ENCODE results near the gene DCUN1D2. TPM values are rescaled to one million over a fixed set of nuclear protein-coding genes. Genes with fewer than 3 reads are reported as not detected.

The DCUN1D2 gene
- total RNA-seq, 1 donor from 2014 or later: 29.9 TPM

- intact Hi-C loops (cut with micrococcal nuclease): no loop called here
- H3K9me3 Mint-ChIP-seq: no peaks in the 10 kb centered on the region
- no peak for DNase-seq
- H3K4me3 Mint-ChIP-seq: no peak overlapping the region
- no peak overlapping the region for H3K27ac Mint-ChIP-seq
- H3K27me3 Mint-ChIP-seq: no peaks in the 10 kb centered on the region
- H3K36me3 Mint-ChIP-seq (ENCODE audit: low read depth): no peaks in the 10 kb centered on the region
- H3K4me1 Mint-ChIP-seq: no peaks in the 10 kb centered on the region
Observed at GRCh38 chr13:113419531-113420193, 70.8 kb downstream of the DCUN1D2 start.

- H3K36me3 Mint-ChIP-seq (ENCODE audit: low read depth): no peaks in the 10 kb centered on the region
- H3K4me3 Mint-ChIP-seq: no peak overlapping the region
- H3K27ac Mint-ChIP-seq: no peak overlapping the region
- intact Hi-C loops (cut with micrococcal nuclease): no loop called here
- H3K4me1 Mint-ChIP-seq: no peaks in the 10 kb centered on the region
- no peak for DNase-seq
- no peaks in the 10 kb centered on the region for H3K9me3 Mint-ChIP-seq
- H3K27me3 Mint-ChIP-seq: no peaks in the 10 kb centered on the region
Observed at GRCh38 chr13:113418722-113419049, 71.8 kb downstream of the DCUN1D2 start.

DNA sequence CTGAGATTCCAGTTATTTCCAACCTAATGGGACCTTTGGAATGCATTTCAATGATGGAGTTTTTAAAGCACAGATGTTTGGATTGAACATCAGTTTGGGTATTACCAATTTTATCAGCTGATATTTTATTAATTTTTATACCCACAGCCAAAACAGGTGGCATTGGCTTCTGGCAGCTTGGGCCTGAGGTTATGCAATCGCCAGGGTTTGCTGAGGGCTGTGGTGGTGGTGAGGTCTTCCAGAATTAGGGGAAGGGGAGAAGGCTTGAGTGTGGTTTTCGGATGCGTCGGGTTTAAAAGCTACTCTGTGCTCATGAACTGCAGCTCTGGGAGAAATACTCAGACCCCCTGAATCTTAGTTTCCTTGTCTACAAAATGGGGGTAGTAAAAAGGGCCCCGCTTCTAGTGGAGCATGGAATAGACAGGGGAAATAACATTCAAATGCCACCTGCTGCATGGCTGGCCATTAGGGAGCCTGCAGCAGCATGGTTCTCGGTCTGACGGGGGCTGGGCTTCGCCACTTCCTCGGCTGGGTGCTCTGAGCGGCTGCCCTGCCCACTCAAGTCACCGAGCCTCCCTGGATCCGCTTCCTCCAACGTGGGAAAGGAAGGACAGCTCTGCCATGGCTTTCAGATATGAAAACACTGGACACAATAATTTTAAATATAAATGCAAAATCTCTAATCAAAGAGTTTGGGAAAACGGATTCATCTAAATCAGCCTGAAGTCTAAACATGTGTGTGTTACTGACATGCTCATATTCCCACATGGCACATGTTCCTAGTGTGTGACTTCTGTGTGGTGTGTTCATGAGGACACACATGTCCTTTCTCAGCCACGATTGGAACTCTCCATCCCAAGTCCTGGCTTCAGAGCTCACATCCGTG is 72.4 kb downstream of the DCUN1D2 start:
- H3K36me3 Mint-ChIP-seq (ENCODE audit: low read depth): no peaks in the 10 kb centered on the region
- no peak overlapping the region for H3K4me3 Mint-ChIP-seq
- intact Hi-C loops (cut with micrococcal nuclease): no loop called here
- H3K27ac Mint-ChIP-seq: no peak overlapping the region
- H3K9me3 Mint-ChIP-seq: no peaks in the 10 kb centered on the region
- H3K4me1 Mint-ChIP-seq: no peaks in the 10 kb centered on the region
- no peaks in the 10 kb centered on the region for H3K27me3 Mint-ChIP-seq
- no peak for DNase-seq

DNA sequence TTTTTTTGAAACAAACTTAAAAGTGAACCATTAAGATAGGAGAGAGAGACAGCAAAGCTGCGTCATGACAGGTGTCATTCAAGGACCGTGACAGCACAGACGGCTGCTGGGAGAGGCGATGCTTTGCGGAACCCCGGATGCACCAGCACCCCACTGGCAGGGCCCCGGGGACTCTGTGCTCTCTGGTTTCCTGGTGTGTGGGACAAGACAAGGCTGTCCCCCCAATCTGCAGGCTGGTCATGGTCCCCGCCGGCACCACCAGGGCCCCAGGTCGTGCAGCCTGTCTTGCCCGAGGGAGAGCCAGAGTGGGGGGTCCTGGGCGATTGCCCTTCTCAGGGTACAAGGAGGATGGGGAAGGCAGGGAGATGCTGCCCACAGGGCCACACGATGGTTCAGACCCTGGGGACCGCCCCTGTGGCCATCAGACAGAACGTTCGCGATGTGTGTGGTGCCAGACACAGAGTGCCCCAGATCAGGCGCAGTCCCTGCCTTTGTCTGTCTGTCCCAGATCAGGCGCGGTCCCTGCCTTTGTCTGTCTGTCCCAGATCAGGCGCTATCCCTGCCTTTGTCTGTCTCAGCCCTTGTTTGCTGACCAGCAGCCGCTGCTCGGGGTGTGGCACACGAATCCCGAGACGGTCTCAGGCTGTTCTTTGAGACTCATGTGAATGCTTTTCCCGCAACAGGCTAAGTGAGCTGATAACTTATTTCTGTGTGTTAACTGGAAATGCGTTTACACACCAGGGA is 73.3 kb downstream of the DCUN1D2 start:
- Mint-ChIP-seq H3K4me3 (no peak overlapping the region), H3K36me3 (ENCODE audit: low read depth) (no peaks in the 10 kb centered on the region), H3K27ac (no peak overlapping the region), H3K4me1 (no peaks in the 10 kb centered on the region), H3K9me3 (no peaks in the 10 kb centered on the region), H3K27me3 (no peaks in the 10 kb centered on the region)
- no peak for DNase-seq
- intact Hi-C loops (cut with micrococcal nuclease): no loop called here

GRCh38 chr13:113415825-113416224 is 74.7 kb downstream of the DCUN1D2 start:
- H3K9me3 Mint-ChIP-seq: no peaks in the 10 kb centered on the region
- H3K36me3 Mint-ChIP-seq (ENCODE audit: low read depth): no peaks in the 10 kb centered on the region
- no peak overlapping the region for H3K27ac Mint-ChIP-seq
- no peaks in the 10 kb centered on the region for H3K4me1 Mint-ChIP-seq
- intact Hi-C loops (cut with micrococcal nuclease): no loop called here
- DNase-seq: no peak
- no peak overlapping the region for H3K4me3 Mint-ChIP-seq
- no peaks in the 10 kb centered on the region for H3K27me3 Mint-ChIP-seq

DNA sequence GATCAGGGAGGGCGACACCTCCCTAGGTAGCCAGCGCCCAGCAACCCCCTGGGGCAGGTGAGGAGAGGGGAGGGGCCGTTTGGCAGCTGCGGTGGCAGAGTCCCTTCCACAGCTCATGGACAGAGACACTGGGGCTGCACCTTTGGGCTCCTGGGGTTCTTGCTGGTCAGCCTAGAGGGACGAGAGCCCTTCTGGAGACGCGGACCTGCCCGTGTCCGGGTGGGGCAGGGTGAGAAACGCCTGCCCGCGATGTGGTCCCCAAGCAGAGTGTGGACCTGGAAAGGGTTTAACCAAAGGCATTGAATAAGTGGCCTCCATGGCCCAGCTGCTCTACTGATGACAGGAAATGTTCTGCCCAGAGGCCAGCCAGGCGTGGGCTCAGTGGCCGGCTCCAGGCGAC is 75.5 kb downstream of the DCUN1D2 start:
- no peak for DNase-seq
- Mint-ChIP-seq H3K27ac (no peak overlapping the region), H3K4me1 (no peaks in the 10 kb centered on the region), H3K4me3 (no peak overlapping the region), H3K36me3 (ENCODE audit: low read depth) (no peaks in the 10 kb centered on the region), H3K27me3 (no peaks in the 10 kb centered on the region), H3K9me3 (no peaks in the 10 kb centered on the region)
- intact Hi-C loops (cut with micrococcal nuclease): no loop called here

GRCh38 chr13:113414335-113414734 is 76.2 kb downstream of the DCUN1D2 start:
- no peaks in the 10 kb centered on the region for H3K9me3 Mint-ChIP-seq
- H3K36me3 Mint-ChIP-seq (ENCODE audit: low read depth): no peaks in the 10 kb centered on the region
- H3K27ac Mint-ChIP-seq: no peak overlapping the region
- intact Hi-C loops (cut with micrococcal nuclease): no loop called here
- no peaks in the 10 kb centered on the region for H3K27me3 Mint-ChIP-seq
- no peak overlapping the region for H3K4me3 Mint-ChIP-seq
- H3K4me1 Mint-ChIP-seq: no peaks in the 10 kb centered on the region
- DNase-seq: no peak

DNA sequence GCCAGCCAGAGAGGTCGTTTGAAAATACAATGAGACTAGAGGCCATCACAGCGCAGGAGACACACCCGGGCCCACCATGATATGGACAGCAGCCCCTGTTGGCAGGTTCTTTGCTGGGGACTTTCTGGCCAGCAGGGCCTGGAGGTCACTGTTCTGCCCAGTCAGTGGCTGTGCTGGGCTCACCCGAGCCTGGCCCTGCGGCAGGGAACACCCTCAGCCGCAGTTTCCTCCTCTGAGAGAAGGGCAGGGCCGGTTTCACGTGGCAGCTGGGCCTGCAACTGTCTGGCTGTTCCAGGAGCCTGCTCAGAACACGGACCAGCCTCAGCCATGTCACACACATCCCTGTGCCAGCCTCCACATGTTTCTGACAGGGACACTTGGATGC is 76.6 kb downstream of the DCUN1D2 start:
- no peaks in the 10 kb centered on the region for H3K27me3 Mint-ChIP-seq
- DNase-seq: no peak
- no peaks in the 10 kb centered on the region for H3K4me1 Mint-ChIP-seq
- no peaks in the 10 kb centered on the region for H3K36me3 Mint-ChIP-seq (ENCODE audit: low read depth)
- no peaks in the 10 kb centered on the region for H3K9me3 Mint-ChIP-seq
- H3K27ac Mint-ChIP-seq: no peak overlapping the region
- H3K4me3 Mint-ChIP-seq: no peak overlapping the region
- intact Hi-C loops (cut with micrococcal nuclease): no loop called here

GRCh38 chr13:113413178-113413897 is 77.2 kb downstream of the DCUN1D2 start:
- intact Hi-C loops (cut with micrococcal nuclease): no loop called here
- no peak for DNase-seq
- H3K4me1 Mint-ChIP-seq: no peaks in the 10 kb centered on the region
- no peak overlapping the region for H3K27ac Mint-ChIP-seq
- no peaks in the 10 kb centered on the region for H3K9me3 Mint-ChIP-seq
- H3K4me3 Mint-ChIP-seq: no peak overlapping the region
- no peaks in the 10 kb centered on the region for H3K36me3 Mint-ChIP-seq (ENCODE audit: low read depth)
- H3K27me3 Mint-ChIP-seq: no peaks in the 10 kb centered on the region

GRCh38 chr13:113412440-113412839 is 78.1 kb downstream of the DCUN1D2 start:
- Mint-ChIP-seq H3K36me3 (ENCODE audit: low read depth) (no peaks in the 10 kb centered on the region), H3K9me3 (no peaks in the 10 kb centered on the region), H3K4me1 (no peaks in the 10 kb centered on the region), H3K27me3 (no peaks in the 10 kb centered on the region), H3K27ac (no peak overlapping the region), H3K4me3 (no peak overlapping the region)
- DNase-seq: no peak
- intact Hi-C loops (cut with micrococcal nuclease): no loop called here

DNA sequence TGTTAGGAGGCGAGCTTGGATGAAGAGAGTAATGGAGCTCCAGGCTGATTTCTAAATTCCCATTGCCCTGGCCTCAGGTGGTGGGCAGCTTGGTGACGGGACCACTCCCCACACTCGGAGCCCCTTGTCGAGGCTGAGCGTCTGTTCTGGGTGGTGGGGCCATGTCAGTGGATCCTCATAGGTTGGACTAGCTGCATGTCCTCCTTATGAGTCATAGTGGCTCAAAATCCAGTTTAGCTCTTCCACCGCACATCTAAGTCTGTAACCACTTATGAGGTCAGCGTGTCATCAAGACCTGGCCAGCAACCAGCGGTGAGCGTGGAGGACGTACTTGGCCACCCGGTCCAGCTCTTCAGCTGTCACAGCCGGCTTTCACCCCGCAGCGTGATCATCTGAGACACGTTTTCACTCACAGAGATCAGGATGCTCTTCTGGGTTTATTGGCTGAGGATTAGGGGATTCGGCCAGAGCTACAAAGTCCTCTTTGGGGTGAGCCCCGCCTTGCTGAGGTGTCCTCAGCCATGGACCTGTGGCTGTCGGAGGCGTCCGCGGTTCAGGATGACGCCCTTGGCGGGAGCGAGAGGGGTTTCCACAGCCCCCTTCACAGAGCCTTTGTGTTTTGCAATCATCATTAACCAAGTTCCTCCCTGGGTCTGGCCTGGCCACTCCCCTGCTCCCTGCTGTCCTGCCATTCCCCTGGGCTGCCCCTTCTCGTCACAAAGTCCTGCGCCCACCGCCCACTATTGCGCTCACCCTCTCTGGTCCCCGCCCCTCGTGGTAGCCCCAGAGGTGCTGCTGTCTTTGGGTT is 79.1 kb downstream of the DCUN1D2 start:
- Mint-ChIP-seq H3K27ac (no peak overlapping the region), H3K4me1 (no peaks in the 10 kb centered on the region), H3K9me3 (no peaks in the 10 kb centered on the region), H3K36me3 (ENCODE audit: low read depth) (no peaks in the 10 kb centered on the region), H3K4me3 (no peak overlapping the region), H3K27me3 (no peaks in the 10 kb centered on the region)
- DNase-seq: no peak
- intact Hi-C loops (cut with micrococcal nuclease): no loop called here

DNA sequence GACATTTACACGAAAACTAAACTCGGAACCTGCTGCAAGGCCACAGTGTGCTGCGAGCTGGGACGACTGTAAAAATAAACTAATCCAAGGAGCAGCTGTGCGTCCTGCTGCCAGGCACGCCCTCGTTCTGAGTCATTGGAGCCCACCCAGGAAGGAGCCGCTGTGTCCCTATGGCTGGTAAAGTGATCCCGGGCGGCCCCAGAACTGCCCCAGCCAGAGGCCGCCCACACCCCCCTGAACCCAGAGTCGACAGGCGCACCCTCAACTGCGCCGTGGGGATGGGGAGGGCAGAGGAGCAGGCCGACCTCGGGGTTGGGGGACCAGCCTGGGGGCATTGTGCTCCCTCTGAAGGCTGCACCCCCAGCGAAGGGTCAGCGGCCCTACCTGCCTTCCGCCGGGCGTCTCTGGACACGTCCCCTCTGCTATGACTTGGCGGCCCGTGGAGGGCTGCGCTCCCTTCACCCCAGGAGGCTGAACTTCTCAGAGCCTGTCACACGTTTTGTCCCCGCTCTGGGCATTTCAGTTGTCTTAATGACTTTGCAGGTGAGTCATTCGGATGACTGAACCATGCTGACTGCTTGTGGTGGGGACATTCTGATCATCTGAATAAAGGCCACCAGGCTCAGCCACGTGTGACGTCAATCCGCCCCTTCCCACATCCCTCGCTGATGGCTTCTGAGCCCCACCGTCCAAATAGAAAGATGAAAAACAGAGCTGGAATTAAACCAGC is 79.9 kb downstream of the DCUN1D2 start:
- no peak for DNase-seq
- Mint-ChIP-seq H3K4me3 (no peak overlapping the region), H3K4me1 (no peaks in the 10 kb centered on the region), H3K9me3 (no peaks in the 10 kb centered on the region), H3K27me3 (no peaks in the 10 kb centered on the region), H3K27ac (no peak overlapping the region), H3K36me3 (ENCODE audit: low read depth) (no peaks in the 10 kb centered on the region)
- intact Hi-C loops (cut with micrococcal nuclease): no loop called here

DNA sequence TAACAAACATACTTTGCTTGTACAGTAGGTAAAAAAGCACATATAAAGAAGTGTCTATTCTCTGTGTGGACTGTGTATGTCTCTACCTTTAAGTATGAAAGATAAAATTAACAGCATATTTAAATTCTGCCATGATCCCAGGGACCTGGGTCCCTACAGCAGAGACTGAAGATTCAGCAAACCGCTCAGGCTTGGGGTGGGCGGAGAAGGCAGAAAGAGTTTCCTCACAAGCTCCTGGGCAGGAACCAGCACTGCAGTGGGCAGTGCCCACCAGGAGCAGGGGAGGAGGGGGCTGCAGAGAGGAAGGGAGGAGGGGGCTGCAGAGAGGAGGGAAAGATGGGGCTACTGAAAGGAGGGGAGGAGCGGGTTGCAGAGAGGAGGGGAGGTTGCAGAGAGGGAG is 81.9 kb downstream of the DCUN1D2 start:
- H3K4me1 Mint-ChIP-seq: no peaks in the 10 kb centered on the region
- H3K27me3 Mint-ChIP-seq: no peaks in the 10 kb centered on the region
- H3K9me3 Mint-ChIP-seq: no peaks in the 10 kb centered on the region
- H3K36me3 Mint-ChIP-seq (ENCODE audit: low read depth): no peaks in the 10 kb centered on the region
- H3K27ac Mint-ChIP-seq: no peak overlapping the region
- no peak for DNase-seq
- no peak overlapping the region for H3K4me3 Mint-ChIP-seq
- intact Hi-C loops (cut with micrococcal nuclease): no loop called here
